Neural cell (in vitro differentiated cells): Measurements from ENCODE around the gene UPB1. TPM values are rescaled to one million over a fixed set of nuclear protein-coding genes. Genes with fewer than 3 reads are reported as not detected.

Source experiments
- H2AFZ ChIP-seq: fragments of 200-600, 300-800 bp; sonication (generic), shearing (Covaris generic); 2 replicates; pipeline ENCODE4 v1.6.0; 2014; ENCODE audit warnings: low read depth, mild to moderate bottlenecking, antibody characterized with exemption, low read length, moderate library complexity
- H3F3A ChIP-seq: fragments of 200-600 bp; shearing (Covaris generic); 2 replicates; pipeline ENCODE4 v1.6.1; 2016; ENCODE audit warnings: mild to moderate bottlenecking, moderate library complexity, mixed read lengths, antibody characterized with exemption, low read length; ENCODE audit not compliant: insufficient read depth, poor library complexity, severe bottlenecking
- H3K27ac ChIP-seq: fragments of 200-600, 300-800 bp; sonication (generic), shearing (Covaris generic); 2 replicates; pipeline ENCODE4 v1.5.1; 2014; ENCODE audit warnings: mild to moderate bottlenecking, low read length, moderate library complexity
- H3K27me3 ChIP-seq: fragments of 300-800, 200-600 bp; sonication (generic), shearing (Covaris generic); 2 replicates; pipeline ENCODE4 v1.6.0; 2014; ENCODE audit warnings: mild to moderate bottlenecking, low read depth, low read length, moderate library complexity; ENCODE audit not compliant: insufficient read depth
- H3K36me3 ChIP-seq: fragments of 300-800, 200-600 bp; sonication (generic), shearing (Covaris generic); 2 replicates; pipeline ENCODE4 v1.5.1; 2014; ENCODE audit warnings: mild to moderate bottlenecking, antibody characterized with exemption, low read length, moderate library complexity; ENCODE audit not compliant: insufficient read depth
- H3K4me2 ChIP-seq: fragments of 300-800, 200-600 bp; sonication (generic), shearing (Covaris generic); 2 replicates; pipeline ENCODE4 v1.6.0; 2014; ENCODE audit warnings: mild to moderate bottlenecking, low read length
- H3K4me3 ChIP-seq: fragments of 300-800, 200-600 bp; sonication (generic), shearing (Covaris generic); 2 replicates; pipeline ENCODE4 v1.5.1; 2014; ENCODE audit warnings: mild to moderate bottlenecking, low read length, moderate library complexity
- H3K79me2 ChIP-seq: fragments of 200-600 bp; shearing (Covaris generic); replicated peaks from 2 replicates; pipeline ENCODE4 v1.6.0; 2014; ENCODE audit warnings: mild to moderate bottlenecking, low read length, moderate library complexity; ENCODE audit not compliant: insufficient read depth
- H3K9ac ChIP-seq: fragments of 300-800, 200-600 bp; sonication (generic), shearing (Covaris generic); 2 replicates; pipeline ENCODE4 v1.6.1; 2016; ENCODE audit warnings: mild to moderate bottlenecking, low read length, mixed read lengths
- H3K9me2 ChIP-seq: fragments of 200-600 bp; shearing (Covaris generic); 2 replicates; pipeline ENCODE4 v1.6.1; 2016; ENCODE audit warnings: mild to moderate bottlenecking, low read length, mixed read lengths; ENCODE audit not compliant: insufficient read depth
- H3K9me3 ChIP-seq: fragments of 200-600, 300-800 bp; sonication (generic), shearing (Covaris generic); 2 replicates; pipeline ENCODE4 v1.6.1; 2016; ENCODE audit warnings: mild to moderate bottlenecking, mixed run types, low read length, moderate library complexity, mixed read lengths
- H4K20me1 ChIP-seq: fragments of 200-600 bp; shearing (Covaris generic); 2 replicates; pipeline ENCODE4 v1.6.1; 2016; ENCODE audit warnings: mild to moderate bottlenecking, mixed run types; ENCODE audit not compliant: insufficient read depth
- EZH2 ChIP-seq: fragments of 200-600, 300-800 bp; shearing (Covaris generic), sonication (generic); IDR thresholded peaks from 2 replicates; pipeline ENCODE4 v1.6.1; 2014; ENCODE audit warnings: antibody characterized with exemption, low read length, borderline replicate concordance, mild to moderate bottlenecking; ENCODE audit not compliant: insufficient read depth, poor library complexity, severe bottlenecking
- MXI1 ChIP-seq: fragments of 450-650 bp; conservative IDR thresholded peaks from 2 replicates; pipeline ENCODE4 v1.6.1; 2014; ENCODE audit warnings: antibody characterized with exemption, mild to moderate bottlenecking; ENCODE audit not compliant: poor library complexity, severe bottlenecking
- POLR2AphosphoS5 ChIP-seq: IDR thresholded peaks from 2 replicates; pipeline ENCODE4 v1.6.1; 2012
- RAD21 ChIP-seq: fragments of 450-650 bp; conservative IDR thresholded peaks from 2 replicates; pipeline ENCODE4 v1.6.1; 2014; ENCODE audit warnings: antibody characterized with exemption, mild to moderate bottlenecking, moderate library complexity
- SMC3 ChIP-seq: fragments of 450-650 bp; conservative IDR thresholded peaks from 2 replicates; pipeline ENCODE4 v1.6.1; 2014; ENCODE audit warnings: antibody characterized with exemption, mild to moderate bottlenecking, moderate library complexity; ENCODE audit not compliant: poor library complexity
- TAF1 ChIP-seq: IDR thresholded peaks from 2 replicates; pipeline ENCODE4 v1.6.1; 2012; ENCODE audit warnings: low read depth
- polyA plus RNA-seq: library from polyadenylated mRNA; depleted of rRNA; stranded (reverse); fragments of >200 nt; gene quantifications from 2 replicates; pipeline ENCODE4 v1.2.3, GENCODE V29; 2014
- TF ChIP-seq, protein P1 (sequence below): fragments of 450-650 bp; IDR thresholded peaks from 2 replicates; pipeline ENCODE4 v1.5.1; 2014; ENCODE audit warnings: antibody characterized with exemption, mild to moderate bottlenecking, moderate library complexity; ENCODE audit not compliant: poor library complexity, severe bottlenecking
- TF ChIP-seq, protein P2 (sequence below): IDR thresholded peaks from 2 replicates; pipeline ENCODE4 v1.6.1; 2012; ENCODE audit warnings: borderline replicate concordance

UPB1 gene
- polyA plus RNA-seq, 1 donor from 2014 or later: 0.12 TPM

DNA sequence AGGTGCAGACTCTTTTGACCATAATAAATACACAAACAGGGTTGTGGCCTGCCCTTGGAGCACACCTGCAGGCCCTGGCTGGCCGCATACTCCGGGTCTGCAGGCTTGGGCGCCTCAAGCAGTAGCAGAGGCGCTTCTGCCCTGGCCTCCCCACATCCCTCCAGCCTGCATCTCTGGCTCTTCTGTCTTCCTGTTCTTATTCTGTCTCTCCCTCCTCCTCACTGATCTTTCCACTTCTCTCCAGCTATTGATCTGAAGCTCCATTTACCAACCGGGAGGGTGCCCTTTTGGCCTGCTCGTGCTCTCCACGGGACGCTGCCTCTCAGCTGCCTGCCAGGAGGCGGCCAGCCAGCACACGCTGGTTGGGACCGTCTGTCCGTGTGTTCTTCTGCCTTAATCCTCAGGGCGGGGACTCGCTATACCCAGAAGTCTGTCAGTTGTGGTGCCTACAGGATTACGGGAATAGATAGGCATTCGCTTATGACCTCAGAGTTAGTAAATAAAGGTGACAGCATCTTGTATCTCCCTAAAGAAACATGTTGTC lies 5.2 kb downstream of the UPB1 start:
- Histone ChIP-seq H3K9me2 (no peaks in the 10 kb centered on the region), H2AFZ (no peak overlapping the region), H3K36me3 (no peaks in the 10 kb centered on the region), H3K4me2 (no peak overlapping the region), H3K27me3 (peaks cover 7% of the 10 kb centered on the region), H3F3A (no peaks in the 10 kb centered on the region), H4K20me1 (no peaks in the 10 kb centered on the region), H3K27ac (no peak overlapping the region), H3K79me2 (no peaks in the 10 kb centered on the region), H3K9me3 (no peaks in the 10 kb centered on the region), H3K4me3 (no peak overlapping the region), H3K9ac (no peak overlapping the region)
- no peak for TF ChIP-seq TAF1

DNA sequence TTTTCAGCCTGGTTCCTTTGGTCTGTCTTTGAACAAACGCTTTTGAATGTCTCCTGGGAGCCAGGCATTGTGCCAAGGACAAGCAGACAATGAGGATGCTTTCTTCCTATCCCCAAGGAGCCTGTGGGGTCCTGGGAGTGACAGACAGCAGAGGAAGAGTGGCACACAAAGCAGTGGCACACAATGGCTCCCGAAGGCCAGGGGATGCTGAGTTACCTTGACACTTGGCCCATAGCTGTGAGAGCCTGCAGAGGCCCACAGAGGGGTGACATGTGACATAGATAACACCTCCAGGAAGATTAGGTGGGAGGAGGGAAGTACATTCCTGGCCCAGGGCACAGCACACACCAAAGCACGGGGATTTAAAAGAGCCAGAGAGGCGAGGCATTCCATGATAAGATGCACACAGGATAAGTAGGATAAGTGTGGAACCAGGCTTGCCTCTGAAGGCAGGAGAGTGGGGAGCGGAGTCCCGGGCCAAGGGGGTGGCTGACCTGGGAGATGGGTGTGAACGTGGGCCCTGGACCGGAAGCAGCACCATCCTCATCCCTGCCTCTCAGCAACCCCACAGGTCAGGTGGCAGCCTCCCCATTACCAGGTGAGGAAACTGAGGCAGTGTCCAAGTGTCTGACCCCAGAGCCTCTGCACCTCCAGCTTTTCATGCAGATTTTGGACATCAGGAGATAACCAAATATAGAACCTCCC lies 6.3 kb downstream of the UPB1 start:
- Histone ChIP-seq H3K4me3 (no peak overlapping the region), H3K4me2 (no peak overlapping the region), H3K9ac (no peak overlapping the region), H3K36me3 (no peaks in the 10 kb centered on the region), H3K9me2 (no peaks in the 10 kb centered on the region), H3K9me3 (no peaks in the 10 kb centered on the region), H2AFZ (no peak overlapping the region), H3K27me3 (no peaks in the 10 kb centered on the region), H3K27ac (no peak overlapping the region), H4K20me1 (no peaks in the 10 kb centered on the region), H3F3A (no peaks in the 10 kb centered on the region), H3K79me2 (no peaks in the 10 kb centered on the region)
- TF ChIP-seq, protein P1, sequence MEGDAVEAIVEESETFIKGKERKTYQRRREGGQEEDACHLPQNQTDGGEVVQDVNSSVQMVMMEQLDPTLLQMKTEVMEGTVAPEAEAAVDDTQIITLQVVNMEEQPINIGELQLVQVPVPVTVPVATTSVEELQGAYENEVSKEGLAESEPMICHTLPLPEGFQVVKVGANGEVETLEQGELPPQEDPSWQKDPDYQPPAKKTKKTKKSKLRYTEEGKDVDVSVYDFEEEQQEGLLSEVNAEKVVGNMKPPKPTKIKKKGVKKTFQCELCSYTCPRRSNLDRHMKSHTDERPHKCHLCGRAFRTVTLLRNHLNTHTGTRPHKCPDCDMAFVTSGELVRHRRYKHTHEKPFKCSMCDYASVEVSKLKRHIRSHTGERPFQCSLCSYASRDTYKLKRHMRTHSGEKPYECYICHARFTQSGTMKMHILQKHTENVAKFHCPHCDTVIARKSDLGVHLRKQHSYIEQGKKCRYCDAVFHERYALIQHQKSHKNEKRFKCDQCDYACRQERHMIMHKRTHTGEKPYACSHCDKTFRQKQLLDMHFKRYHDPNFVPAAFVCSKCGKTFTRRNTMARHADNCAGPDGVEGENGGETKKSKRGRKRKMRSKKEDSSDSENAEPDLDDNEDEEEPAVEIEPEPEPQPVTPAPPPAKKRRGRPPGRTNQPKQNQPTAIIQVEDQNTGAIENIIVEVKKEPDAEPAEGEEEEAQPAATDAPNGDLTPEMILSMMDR: no peak
- TF ChIP-seq SMC3: no peak
- TF ChIP-seq TAF1: no peak
- TF ChIP-seq MXI1: no peak
- TF ChIP-seq, protein P2, sequence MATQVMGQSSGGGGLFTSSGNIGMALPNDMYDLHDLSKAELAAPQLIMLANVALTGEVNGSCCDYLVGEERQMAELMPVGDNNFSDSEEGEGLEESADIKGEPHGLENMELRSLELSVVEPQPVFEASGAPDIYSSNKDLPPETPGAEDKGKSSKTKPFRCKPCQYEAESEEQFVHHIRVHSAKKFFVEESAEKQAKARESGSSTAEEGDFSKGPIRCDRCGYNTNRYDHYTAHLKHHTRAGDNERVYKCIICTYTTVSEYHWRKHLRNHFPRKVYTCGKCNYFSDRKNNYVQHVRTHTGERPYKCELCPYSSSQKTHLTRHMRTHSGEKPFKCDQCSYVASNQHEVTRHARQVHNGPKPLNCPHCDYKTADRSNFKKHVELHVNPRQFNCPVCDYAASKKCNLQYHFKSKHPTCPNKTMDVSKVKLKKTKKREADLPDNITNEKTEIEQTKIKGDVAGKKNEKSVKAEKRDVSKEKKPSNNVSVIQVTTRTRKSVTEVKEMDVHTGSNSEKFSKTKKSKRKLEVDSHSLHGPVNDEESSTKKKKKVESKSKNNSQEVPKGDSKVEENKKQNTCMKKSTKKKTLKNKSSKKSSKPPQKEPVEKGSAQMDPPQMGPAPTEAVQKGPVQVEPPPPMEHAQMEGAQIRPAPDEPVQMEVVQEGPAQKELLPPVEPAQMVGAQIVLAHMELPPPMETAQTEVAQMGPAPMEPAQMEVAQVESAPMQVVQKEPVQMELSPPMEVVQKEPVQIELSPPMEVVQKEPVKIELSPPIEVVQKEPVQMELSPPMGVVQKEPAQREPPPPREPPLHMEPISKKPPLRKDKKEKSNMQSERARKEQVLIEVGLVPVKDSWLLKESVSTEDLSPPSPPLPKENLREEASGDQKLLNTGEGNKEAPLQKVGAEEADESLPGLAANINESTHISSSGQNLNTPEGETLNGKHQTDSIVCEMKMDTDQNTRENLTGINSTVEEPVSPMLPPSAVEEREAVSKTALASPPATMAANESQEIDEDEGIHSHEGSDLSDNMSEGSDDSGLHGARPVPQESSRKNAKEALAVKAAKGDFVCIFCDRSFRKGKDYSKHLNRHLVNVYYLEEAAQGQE: no peak
- no peak for TF ChIP-seq RAD21
- TF ChIP-seq POLR2AphosphoS5: no peak
- TF ChIP-seq EZH2: no peak
